UCSD-AML1 (cell line): ENCODE measurements around the gene PLEKHM3.

ENCODE experiments used
- DNase-seq: peaks from one replicate; lab custom pipeline; 2025; ENCODE audit not compliant: unreplicated experiment; lab: John Stamatoyannopoulos, UW

PLEKHM3 gene

GRCh38 chr2:207993151-207993763 is 32.1 kb downstream of the PLEKHM3 start:
- DNase-seq: no peak

- no peak for DNase-seq
Observed at GRCh38 chr2:207991944-207992343, 33.4 kb downstream of the PLEKHM3 start.

- no peak for DNase-seq
Observed at GRCh38 chr2:207990784-207991183, 34.5 kb downstream of the PLEKHM3 start.

- no peak for DNase-seq
Observed at GRCh38 chr2:207988975-207989374, 36.4 kb downstream of the PLEKHM3 start.

- no peak for DNase-seq
Observed at GRCh38 chr2:207987025-207987716, 38.2 kb downstream of the PLEKHM3 start.

GRCh38 chr2:207984765-207985480 is 40.4 kb downstream of the PLEKHM3 start:
- DNase-seq: no peak

GRCh38 chr2:207983641-207984042 is 41.7 kb downstream of the PLEKHM3 start:
- no peak for DNase-seq

- DNase-seq: no peak
Observed at GRCh38 chr2:207978177-207978948, 47.0 kb downstream of the PLEKHM3 start.

- no peak for DNase-seq
Observed at GRCh38 chr2:207975921-207976320, 49.4 kb downstream of the PLEKHM3 start.

- no peak for DNase-seq
Observed at GRCh38 chr2:207974216-207974605, 51.1 kb downstream of the PLEKHM3 start.

- no peak for DNase-seq
Observed at GRCh38 chr2:207970826-207971180, 54.5 kb downstream of the PLEKHM3 start.

- no peak for DNase-seq
Observed at GRCh38 chr2:207970147-207970825, 55.0 kb downstream of the PLEKHM3 start.

- no peak for DNase-seq
Observed at GRCh38 chr2:207969249-207969648, 56.1 kb downstream of the PLEKHM3 start.

- no peak for DNase-seq
Observed at GRCh38 chr2:207967121-207967520, 58.2 kb downstream of the PLEKHM3 start.

GRCh38 chr2:207960911-207961310 is 64.4 kb downstream of the PLEKHM3 start:
- DNase-seq: no peak

- DNase-seq: peak; percentile 36
Observed at GRCh38 chr2:207960090-207960489, 65.2 kb downstream of the PLEKHM3 start.

- DNase-seq: no peak
Observed at GRCh38 chr2:207956771-207957170, 68.6 kb downstream of the PLEKHM3 start.

- no peak for DNase-seq
Observed at GRCh38 chr2:207955456-207955855, 69.9 kb downstream of the PLEKHM3 start.

- no peak for DNase-seq
Observed at GRCh38 chr2:207953354-207953753, 72.0 kb downstream of the PLEKHM3 start.

GRCh38 chr2:207952564-207953345 is 72.6 kb downstream of the PLEKHM3 start:
- no peak for DNase-seq
